PC-3 (cell line): ENCODE results near the gene FRMPD2. TPM values are rescaled to one million over a fixed set of nuclear protein-coding genes. Genes with fewer than 3 reads are reported as not detected.

Source experiments
- ATAC-seq: fragments of 200-7000 bp; cut with Tn5 transposase; 2 replicates; pipeline ENCODE4 v1.9.1; 2020; ENCODE audit warnings: mild to moderate bottlenecking, moderate library complexity
- BruUV-seq: library from RNA; stranded (reverse); fragments of 400-500 nt; replicated peaks from 2 replicates; lab custom pipeline; 2021; lab: Mats Ljungman, UMichigan
- CTCF ChIA-PET: fragments of 300-600 bp; sonication (Branson Sonifier 250); formaldehyde crosslinking; loops from one replicate; lab custom pipeline; 2022; ENCODE audit warnings: antibody characterized with exemption; lab: Charles Lee
- POLR2A ChIA-PET: fragments of 300-600 bp; sonication (Branson Sonifier 250); formaldehyde crosslinking; loops from one replicate; lab custom pipeline; 2022; ENCODE audit warnings: antibody characterized with exemption; ENCODE audit not compliant: unreplicated experiment; lab: Charles Lee
- DNase-seq: peaks from one replicate; pipeline ENCODE4 v3.0.0-alpha.2; 2015
- H2AFZ ChIP-seq: fragments of 300-600 bp; sonication (generic); 2 replicates; pipeline ENCODE4 v1.6.0; 2016; ENCODE audit warnings: antibody characterized with exemption, low read length
- H3F3A ChIP-seq: fragments of 300-600 bp; sonication (generic); one replicate; pipeline ENCODE4 v1.6.0; 2017; ENCODE audit warnings: antibody characterized with exemption, low read length, control low read depth, mild to moderate bottlenecking; ENCODE audit not compliant: unreplicated experiment
- H3K27ac ChIP-seq: fragments of 300-600 bp; sonication (generic); 2 replicates; pipeline ENCODE4 v1.5.1; 2016; ENCODE audit warnings: mild to moderate bottlenecking, low read length
- H3K27me3 ChIP-seq: fragments of 300-600 bp; sonication (generic); 2 replicates; pipeline ENCODE4 v1.6.1; 2016; ENCODE audit warnings: low read length, mixed read lengths
- H3K36me3 ChIP-seq: fragments of 300-600 bp; sonication (generic); 2 replicates; pipeline ENCODE4 v1.6.1; 2016; ENCODE audit warnings: low read depth, mixed run types, low read length, mixed read lengths
- H3K4me1 ChIP-seq: fragments of 300-600 bp; sonication (generic); 2 replicates; pipeline ENCODE4 v1.5.1; 2016; ENCODE audit warnings: low read length; ENCODE audit not compliant: insufficient read depth
- H3K4me2 ChIP-seq: fragments of 300-600 bp; sonication (generic); 2 replicates; pipeline ENCODE4 v1.6.0; 2016; ENCODE audit warnings: low read length
- H3K4me3 ChIP-seq: fragments of 300-600 bp; sonication (generic); 2 replicates; pipeline ENCODE4 v1.5.1; 2016; ENCODE audit warnings: mild to moderate bottlenecking, low read length, mixed read lengths
- H3K79me2 ChIP-seq: fragments of 300-600 bp; sonication (generic); 2 replicates; pipeline ENCODE4 v1.6.1; 2017; ENCODE audit warnings: low read length, mixed read lengths
- H3K9ac ChIP-seq: fragments of 300-600 bp; sonication (generic); 2 replicates; pipeline ENCODE4 v1.6.0; 2016; ENCODE audit warnings: mild to moderate bottlenecking, low read length
- H3K9me2 ChIP-seq: fragments of 300-600 bp; sonication (generic); replicated peaks from 2 replicates; pipeline ENCODE4 v1.6.1; 2016; ENCODE audit warnings: mixed run types, low read length, mixed read lengths
- H3K9me3 ChIP-seq: fragments of 300-600 bp; sonication (generic); 2 replicates; pipeline ENCODE4 v1.6.1; 2016; ENCODE audit warnings: low read length, mixed read lengths
- H4K20me1 ChIP-seq: fragments of 300-600 bp; sonication (generic); 2 replicates; pipeline ENCODE4 v1.6.1; 2016; ENCODE audit warnings: low read length, mixed read lengths
- CTCF ChIP-seq: fragments of 300-600 bp; sonication (generic); conservative IDR thresholded peaks from 2 replicates; pipeline ENCODE4 v1.5.1; 2017; ENCODE audit warnings: antibody characterized with exemption, low read depth, mild to moderate bottlenecking, low read length
- EZH2 ChIP-seq: fragments of 300-600 bp; sonication (generic); IDR thresholded peaks from one replicate; pipeline ENCODE4 v1.6.1; 2017; ENCODE audit warnings: antibody characterized with exemption, mild to moderate bottlenecking, low read length; ENCODE audit not compliant: unreplicated experiment
- EZH2phosphoT487 ChIP-seq: fragments of 300-600 bp; sonication (generic); IDR thresholded peaks from 2 replicates; pipeline ENCODE4 v1.6.1; 2018; ENCODE audit warnings: mild to moderate bottlenecking, antibody characterized with exemption, low read length, borderline replicate concordance
- intact Hi-C: fragments of 100-400 bp; cut with micrococcal nuclease; formaldehyde crosslinking; loops from 2 replicates; pipeline ENCODE4 v1.9.0; 2023
- total RNA-seq: library from RNA; depleted of rRNA; stranded (reverse); fragments of >200 nt; gene quantifications from 2 replicates; pipeline ENCODE4 v1.2.3, GENCODE V29; 2014

FRMPD2 gene
- total RNA-seq, 1 experiment from 2014 or later = 0.11 TPM

GRCh38 chr10:48249004-48249762 is 25.3 kb downstream of the FRMPD2 start:
- no peaks in the 10 kb centered on the region for H3K9me2 ChIP-seq
- DNase-seq (no peak), ATAC-seq (no peak)
- no peaks in the 10 kb centered on the region for H3K9me3 ChIP-seq
- H3K4me3 ChIP-seq = no peak overlapping the region
- H3K36me3 ChIP-seq = no peaks in the 10 kb centered on the region
- no TSS peak for BruUV-seq
- H3K27ac ChIP-seq = no peak overlapping the region
- H3K79me2 ChIP-seq = no peaks in the 10 kb centered on the region
- peaks cover 23% of the 10 kb centered on the region for H3K4me1 ChIP-seq
- no peak overlapping the region for H2AFZ ChIP-seq
- TF ChIP-seq EZH2 = no peak
- no peak for TF ChIP-seq EZH2phosphoT487
- TF ChIP-seq CTCF = no peak
- no peaks in the 10 kb centered on the region for H3F3A ChIP-seq
- H4K20me1 ChIP-seq = no peaks in the 10 kb centered on the region
- no peaks in the 10 kb centered on the region for H3K27me3 ChIP-seq
- intact Hi-C loops = no loop called here
- CTCF ChIA-PET = no interaction called here
- H3K9ac ChIP-seq = no peak overlapping the region
- POLR2A ChIA-PET = no interaction called here
- no peak overlapping the region for H3K4me2 ChIP-seq

GRCh38 chr10:48248462-48248861 is 26.0 kb downstream of the FRMPD2 start:
- no peak overlapping the region for H3K9ac ChIP-seq
- no peaks in the 10 kb centered on the region for H3K79me2 ChIP-seq
- ATAC-seq (no peak), DNase-seq (no peak)
- H3K27ac ChIP-seq = no peak overlapping the region
- H4K20me1 ChIP-seq = no peaks in the 10 kb centered on the region
- no peaks in the 10 kb centered on the region for H3K9me2 ChIP-seq
- intact Hi-C loops = no loop called here
- ChIA-PET CTCF (no interaction called here), POLR2A (no interaction called here)
- H3F3A ChIP-seq = no peaks in the 10 kb centered on the region
- TF ChIP-seq CTCF (no peak), EZH2phosphoT487 (no peak), EZH2 (no peak)
- no peaks in the 10 kb centered on the region for H3K36me3 ChIP-seq
- no peak overlapping the region for H3K4me2 ChIP-seq
- no peak overlapping the region for H3K4me3 ChIP-seq
- no peaks in the 10 kb centered on the region for H3K27me3 ChIP-seq
- H3K4me1 ChIP-seq = peaks cover 15% of the 10 kb centered on the region; the same call in 1 of the 2 replicates
- no peak overlapping the region for H2AFZ ChIP-seq
- no peaks in the 10 kb centered on the region for H3K9me3 ChIP-seq
- BruUV-seq = no TSS peak

DNA sequence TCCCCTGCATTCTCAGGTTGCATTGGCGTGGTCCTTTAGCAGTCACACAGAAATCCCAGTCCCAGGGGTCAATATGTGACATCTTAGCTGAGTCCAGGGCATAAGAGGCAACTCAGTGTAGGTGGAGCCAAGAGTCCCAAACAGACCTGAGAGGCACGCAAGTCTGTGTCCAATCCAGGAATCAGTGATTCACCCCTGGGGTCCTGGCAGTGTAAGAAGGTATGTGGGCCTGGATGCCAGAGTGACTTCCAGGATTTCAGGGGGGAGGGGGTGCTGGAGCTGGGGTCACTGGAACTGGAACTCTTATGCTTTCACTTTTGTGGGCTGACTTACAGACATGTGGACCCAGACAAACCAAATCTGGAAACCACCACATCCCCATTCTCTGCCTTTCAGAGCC is 26.8 kb downstream of the FRMPD2 start:
- Histone ChIP-seq H3K36me3 (no peaks in the 10 kb centered on the region), H3K79me2 (no peaks in the 10 kb centered on the region), H3K4me2 (no peak overlapping the region), H3K27me3 (no peaks in the 10 kb centered on the region), H3F3A (no peaks in the 10 kb centered on the region), H4K20me1 (no peaks in the 10 kb centered on the region), H3K9me2 (no peaks in the 10 kb centered on the region), H3K9me3 (no peaks in the 10 kb centered on the region), H2AFZ (no peak overlapping the region), H3K27ac (no peak overlapping the region), H3K4me3 (no peak overlapping the region), H3K4me1 (peaks cover 14% of the 10 kb centered on the region; the same call in 1 of the 2 replicates), H3K9ac (no peak overlapping the region)
- TF ChIP-seq CTCF (no peak), EZH2phosphoT487 (no peak), EZH2 (no peak)
- intact Hi-C loops = no loop called here
- ATAC-seq = no peak
- ChIA-PET POLR2A (no interaction called here), CTCF (no interaction called here)
- no peak for DNase-seq
- no TSS peak for BruUV-seq
